B cell (primary cell): Measurements from ENCODE around the gene GTF2A1. TPM values are rescaled to one million over a fixed set of nuclear protein-coding genes. Genes with fewer than 3 reads are reported as not detected.

Source experiments
- ATAC-seq: fragments of 200-7000 bp; cut with Tn5 transposase; one replicate; pipeline ENCODE4 v1.10.0; 2021; ENCODE audit warnings: low read depth, mild to moderate bottlenecking, moderate number of reproducible peaks, moderate library complexity
- CTCF ChIA-PET: fragments of 350-600 bp; sonication (Branson Sonifier 250); formaldehyde crosslinking; loops from one replicate; lab custom pipeline; 2021; ENCODE audit warnings: antibody characterized with exemption, inconsistent platforms; lab: Charles Lee
- POLR2A ChIA-PET: fragments of 350-600 bp; sonication (Branson Sonifier 250); formaldehyde crosslinking; loops from one replicate; lab custom pipeline; 2021; ENCODE audit warnings: antibody characterized with exemption; lab: Charles Lee
- DNase-seq: peaks from one replicate; pipeline ENCODE4 v3.0.0; 2013
- H2AFZ ChIP-seq: 2 replicates; pipeline ENCODE4 v1.6.1; 2012; ENCODE audit warnings: mild to moderate bottlenecking, low read depth, low read length; ENCODE audit not compliant: insufficient read depth, poor library complexity, severe bottlenecking
- H3K27ac ChIP-seq, 2 donors: 1 replicate in 1 of 2; 2 replicates in 1 of 2; pipeline ENCODE4 v1.5.1; 2012 to 2013; ENCODE audit warnings: low read length in 2 of 2, mild to moderate bottlenecking in 2 of 2, moderate library complexity in 1 of 2
- H3K27me3 ChIP-seq, 4 experiments: fragments of 200-600 bp in 1 of 4; sonication (generic) in 1 of 4; replicated peaks in 1 of 4; 1 replicate in 2 of 4; 2 replicates in 2 of 4; pipeline versions ENCODE4 v1.6.1 to v1.7.0; 2013 to 2016; ENCODE audit warnings: low read length in 3 of 4, mild to moderate bottlenecking in 2 of 4, mixed read lengths in 1 of 4, moderate library complexity in 1 of 4; ENCODE audit not compliant: insufficient read depth in 4 of 4, control insufficient read depth in 3 of 4; ENCODE audit errors: control extremely low read depth in 1 of 4
- H3K36me3 ChIP-seq, 2 experiments: replicated peaks in 1 of 2; 1 replicate in 1 of 2; 2 replicates in 1 of 2; pipeline versions ENCODE4 v1.6.1 to v1.7.1; 2013; ENCODE audit warnings: low read length in 1 of 2; ENCODE audit not compliant: insufficient read depth in 2 of 2, control insufficient read depth in 1 of 2; ENCODE audit errors: control extremely low read depth in 1 of 2, extremely low read depth in 1 of 2
- H3K4me1 ChIP-seq, 2 donors: fragments of 200-600 bp in 1 of 2; sonication (generic) in 1 of 2; 1 replicate in 1 of 2; 2 replicates in 1 of 2; pipeline versions ENCODE4 v1.5.1 to v1.6.1; 2013 to 2017; ENCODE audit warnings: low read length in 2 of 2; ENCODE audit not compliant: control insufficient read depth in 2 of 2, insufficient read depth in 2 of 2
- H3K4me2 ChIP-seq: replicated peaks from 2 replicates; pipeline ENCODE3; 2012; ENCODE audit warnings: mild to moderate bottlenecking, low read depth, low read length; ENCODE audit not compliant: poor library complexity, severe bottlenecking
- H3K4me3 ChIP-seq, 5 experiments: fragments of 200-600 bp in 1 of 5; sonication (generic) in 1 of 5; 1 replicate in 3 of 5; 2 replicates in 2 of 5; pipeline versions ENCODE4 v1.5.1 to v1.7.0; 2011 to 2016; ENCODE audit warnings: low read length in 4 of 5, mild to moderate bottlenecking in 4 of 5, low read depth in 2 of 5, control low read depth in 1 of 5, moderate library complexity in 1 of 5; ENCODE audit not compliant: insufficient read depth in 1 of 5; ENCODE audit errors: control extremely low read depth in 1 of 5, extremely low read depth in 1 of 5
- H3K79me2 ChIP-seq: fragments of 200-600 bp; sonication (generic); one replicate; pipeline ENCODE4 v1.6.0; 2016; ENCODE audit warnings: low read length; ENCODE audit not compliant: control insufficient read depth, insufficient read depth
- H3K9ac ChIP-seq: fragments of 200-600 bp; sonication (generic); 2 replicates; pipeline ENCODE4 v1.6.1; 2017; ENCODE audit warnings: mild to moderate bottlenecking, low read length, moderate library complexity
- H3K9me3 ChIP-seq, 3 donors: one replicate each; pipeline versions ENCODE4 v1.6.1 to v1.7.1; 2013; ENCODE audit warnings: low read length in 2 of 3; ENCODE audit not compliant: control insufficient read depth in 2 of 3, insufficient read depth in 1 of 3; ENCODE audit errors: control extremely low read depth in 1 of 3
- H4K20me1 ChIP-seq: 2 replicates; pipeline ENCODE4 v1.6.0; 2012; ENCODE audit warnings: mild to moderate bottlenecking, low read length; ENCODE audit not compliant: insufficient read depth, control insufficient read depth, poor library complexity, severe bottlenecking
- H3K27ac Mint-ChIP-seq: one replicate; pipeline ENCODE4 v1.8.0; 2021; ENCODE audit warnings: mixed read lengths
- H3K27me3 Mint-ChIP-seq: one replicate; pipeline ENCODE4 v1.8.0; 2021; ENCODE audit warnings: mixed read lengths
- H3K4me1 Mint-ChIP-seq: one replicate; pipeline ENCODE4 v1.8.0; 2021; ENCODE audit warnings: mixed read lengths
- H3K4me3 Mint-ChIP-seq: one replicate; pipeline ENCODE4 v1.8.0; 2021; ENCODE audit warnings: mixed read lengths
- H3K9me3 Mint-ChIP-seq: one replicate; pipeline ENCODE4 v1.8.0; 2022; ENCODE audit warnings: mixed read lengths; ENCODE audit not compliant: insufficient read depth
- CTCF ChIP-seq: fragments of 200-600 bp; IDR thresholded peaks from one replicate; pipeline ENCODE4 v1.8.0; 2022; ENCODE audit warnings: antibody characterized with exemption, mild to moderate bottlenecking
- EZH2 ChIP-seq: IDR thresholded peaks from 2 replicates; pipeline ENCODE4 v1.6.1; 2012; ENCODE audit warnings: borderline replicate concordance, low read depth, mild to moderate bottlenecking, moderate library complexity, low read length; ENCODE audit not compliant: insufficient read depth, poor library complexity, severe bottlenecking
- WGBS: methylation state at CpG from one replicate; pipeline ENCODE4 v1.1.5; 2013; ENCODE audit warnings: missing lambda C conversion rate; ENCODE audit not compliant: insufficient coverage; 5-methylcytosine and 5-hydroxymethylcytosine counted together
- intact Hi-C: fragments of 100-400 bp; cut with micrococcal nuclease; formaldehyde crosslinking; loops from one replicate; pipeline ENCODE4 v1.10.0; 2022
- polyA plus RNA-seq: library from polyadenylated mRNA; depleted of rRNA; stranded (reverse); fragments of >200 nt; gene quantifications from 2 replicates; pipeline ENCODE4 v1.2.3, GENCODE V29; 2012
- total RNA-seq, 2 donors: library from RNA; stranded (reverse); fragments of 120-200 nt in 1 of 2; gene quantifications; 1 replicate in 1 of 2; 2 replicates in 1 of 2; pipeline versions ENCODE4 v1.2.3 to v1.2.4, GENCODE V29; 2013 to 2022

Gene GTF2A1
- total and polyA plus RNA-seq, 2 donors (not counting 1 experiment from before 2014, with no cell fraction given): 7.1 to 45.1 TPM

DNA sequence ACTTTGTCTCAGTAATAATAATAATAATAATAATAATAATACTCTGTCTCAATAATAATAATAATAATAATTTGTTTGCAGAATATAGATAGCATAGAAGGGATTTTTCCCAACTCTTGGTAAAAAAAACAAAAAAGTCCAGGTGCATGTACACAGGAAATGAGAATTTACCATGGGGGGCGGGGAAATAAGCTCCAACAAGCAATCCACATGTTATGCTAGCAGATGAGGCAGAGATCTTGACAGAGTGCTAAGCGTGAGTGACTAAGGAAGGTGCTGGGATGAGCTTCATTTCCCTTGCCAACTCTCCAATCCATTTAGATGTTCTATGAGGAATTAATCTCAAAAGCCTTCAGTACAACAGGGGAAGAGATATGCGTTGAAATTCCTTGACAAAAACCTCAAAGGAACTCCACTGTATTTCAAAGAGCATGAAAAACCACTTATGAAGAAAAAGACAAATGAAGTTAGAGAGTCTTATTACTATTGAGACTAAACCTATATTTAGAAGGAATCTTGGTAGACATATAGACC, 44.9 kb upstream of the GTF2A1 start:
- Histone ChIP-seq H3K27me3 (peaks cover 0 to 4% (median 0%) of the 10 kb centered on the region in 4 experiments), H3K9ac (no peak overlapping the region), H3K4me2 (no peak overlapping the region), H3K9me3 (no peaks in the 10 kb centered on the region), H3K4me3 (no peak overlapping the region), H3K36me3 (no peaks in the 10 kb centered on the region), H3K79me2 (no peaks in the 10 kb centered on the region), H3K4me1 (no peaks in the 10 kb centered on the region), H4K20me1 (no peaks in the 10 kb centered on the region), H3K27ac (no peak overlapping the region), H2AFZ (no peak overlapping the region)
- WGBS: no CpG with 5 or more reads among the region's 3 CpGs
- POLR2A ChIA-PET: no interaction called here
- H3K4me3 Mint-ChIP-seq: no peak overlapping the region
- no peak for ATAC-seq
- no peak overlapping the region for H3K27ac Mint-ChIP-seq
- no peaks in the 10 kb centered on the region for H3K9me3 Mint-ChIP-seq
- CTCF ChIA-PET: interaction anchor here (0.7 to 2.3 kb wide), 5 partner anchors 10 to 199 kb away, joined by 3 to 11 read pairs (median 3); no protein-coding TSS in a partner anchor
- no peak for TF ChIP-seq EZH2
- TF ChIP-seq CTCF: no peak
- DNase-seq: no peak
- peaks cover 38% of the 10 kb centered on the region for H3K27me3 Mint-ChIP-seq
- H3K4me1 Mint-ChIP-seq: no peaks in the 10 kb centered on the region
- intact Hi-C loops: no loop called here

GRCh38 chr14:81264671-81265070, 43.9 kb upstream of the GTF2A1 start:
- CTCF ChIA-PET: interaction anchor here (0.7 to 2.3 kb wide), 2 partner anchors 166 to 200 kb away, joined by 4 to 11 read pairs; no protein-coding TSS in a partner anchor
- WGBS: no CpG with 5 or more reads among the region's 1 CpG

More at GRCh38 chr14:81264671-81265070, 43.9 kb upstream of the GTF2A1 start:
- H3K4me3 Mint-ChIP-seq: no peak overlapping the region
- peaks cover 0 to 4% (median 0%) of the 10 kb centered on the region in 4 experiments for H3K27me3 ChIP-seq
- intact Hi-C loops: no loop called here
- DNase-seq (no peak), ATAC-seq (no peak)
- no peaks in the 10 kb centered on the region for H4K20me1 ChIP-seq
- no peak for TF ChIP-seq CTCF
- TF ChIP-seq EZH2: no peak
- H3K27me3 Mint-ChIP-seq: peaks cover 39% of the 10 kb centered on the region
- no peaks in the 10 kb centered on the region for H3K9me3 ChIP-seq
- no peaks in the 10 kb centered on the region for H3K79me2 ChIP-seq
- H2AFZ ChIP-seq: no peak overlapping the region
- H3K9me3 Mint-ChIP-seq: no peaks in the 10 kb centered on the region
- H3K9ac ChIP-seq: no peak overlapping the region
- H3K27ac Mint-ChIP-seq: no peak overlapping the region
- H3K4me2 ChIP-seq: no peak overlapping the region
- H3K4me3 ChIP-seq: no peak overlapping the region
- H3K27ac ChIP-seq: no peak overlapping the region
- POLR2A ChIA-PET: no interaction called here
- no peaks in the 10 kb centered on the region for H3K36me3 ChIP-seq
- H3K4me1 Mint-ChIP-seq: no peaks in the 10 kb centered on the region
- H3K4me1 ChIP-seq: no peaks in the 10 kb centered on the region
